DND-41 (cell line): ENCODE measurements around the gene MIS18A.

ENCODE experiments used
- EZH2 ChIP-seq: IDR thresholded peaks from 3 replicates; pipeline ENCODE4 v1.6.1; 2012; ENCODE audit warnings: borderline replicate concordance, low read depth, mild to moderate bottlenecking, moderate library complexity, low read length, inconsistent platforms; ENCODE audit not compliant: severe bottlenecking
- TF ChIP-seq, protein P1 (sequence below): IDR thresholded peaks from 2 replicates; pipeline ENCODE4 v1.5.1; 2012; ENCODE audit warnings: borderline replicate concordance, low read length, moderate library complexity, mild to moderate bottlenecking; ENCODE audit not compliant: poor library complexity, severe bottlenecking; ENCODE audit errors: extremely low read depth

DNA sequence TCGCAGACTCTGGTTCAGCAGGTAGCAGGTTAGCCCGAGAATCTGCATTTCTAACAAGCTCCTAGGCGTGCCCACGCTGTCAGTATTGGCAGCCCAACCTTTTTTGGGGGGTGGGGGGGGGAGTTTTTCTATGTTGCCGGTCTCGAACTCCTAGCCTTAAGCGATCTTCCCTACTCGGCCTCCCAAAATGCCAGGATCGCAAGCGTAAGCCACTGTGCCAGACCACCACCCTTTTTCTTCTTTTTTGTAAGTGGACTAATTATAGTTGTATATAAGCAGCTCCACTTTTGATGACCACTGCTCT lies 480 bp upstream of the MIS18A start:
- TF ChIP-seq, protein P1, sequence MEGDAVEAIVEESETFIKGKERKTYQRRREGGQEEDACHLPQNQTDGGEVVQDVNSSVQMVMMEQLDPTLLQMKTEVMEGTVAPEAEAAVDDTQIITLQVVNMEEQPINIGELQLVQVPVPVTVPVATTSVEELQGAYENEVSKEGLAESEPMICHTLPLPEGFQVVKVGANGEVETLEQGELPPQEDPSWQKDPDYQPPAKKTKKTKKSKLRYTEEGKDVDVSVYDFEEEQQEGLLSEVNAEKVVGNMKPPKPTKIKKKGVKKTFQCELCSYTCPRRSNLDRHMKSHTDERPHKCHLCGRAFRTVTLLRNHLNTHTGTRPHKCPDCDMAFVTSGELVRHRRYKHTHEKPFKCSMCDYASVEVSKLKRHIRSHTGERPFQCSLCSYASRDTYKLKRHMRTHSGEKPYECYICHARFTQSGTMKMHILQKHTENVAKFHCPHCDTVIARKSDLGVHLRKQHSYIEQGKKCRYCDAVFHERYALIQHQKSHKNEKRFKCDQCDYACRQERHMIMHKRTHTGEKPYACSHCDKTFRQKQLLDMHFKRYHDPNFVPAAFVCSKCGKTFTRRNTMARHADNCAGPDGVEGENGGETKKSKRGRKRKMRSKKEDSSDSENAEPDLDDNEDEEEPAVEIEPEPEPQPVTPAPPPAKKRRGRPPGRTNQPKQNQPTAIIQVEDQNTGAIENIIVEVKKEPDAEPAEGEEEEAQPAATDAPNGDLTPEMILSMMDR, result no peak
- no peak for TF ChIP-seq EZH2
